Measurements from ENCODE around the gene CEL. TPM values are rescaled to one million over a fixed set of nuclear protein-coding genes. Genes with fewer than 3 reads are reported as not detected.
A peak's percentile ranks its signal among the peaks of the same experiment; 100 is the strongest.
"Not testable (repeated sequence)": the region's sequence is repeated elsewhere in the genome, so short reads cannot be mapped to it uniquely, and the experiment has no call there.

CEL gene
- total and polyA plus RNA-seq, 9 donors = 0.97 to 12.0 (median 1.9) TPM

GRCh38 chr9:133032171-133032570 is 29.6 kb upstream of the CEL start:
- Histone ChIP-seq H3K4me1 (ENCODE audit: control insufficient read depth, insufficient read depth, low read length) (peaks cover 17% of the 10 kb centered on the region), H3K9me3 (replicated peaks; ENCODE audit: control insufficient read depth, low read depth, low read length) (no peaks in the 10 kb centered on the region), H3K27ac (ENCODE audit: low read length) (no peak overlapping the region), H3K27me3 (ENCODE audit: control insufficient read depth, insufficient read depth, low read length) (no peaks in the 10 kb centered on the region), H3K36me3 (ENCODE audit: control insufficient read depth, insufficient read depth, low read length) (peaks cover 19% of the 10 kb centered on the region), H3K4me3 (ENCODE audit: low read length) (no peak overlapping the region)
- DNase-seq = no peak
- no CpG with 5 or more reads among the region's 10 CpGs for WGBS (ENCODE audit: insufficient coverage)

- no peaks in the 10 kb centered on the region for H3K27me3 ChIP-seq (ENCODE audit: control insufficient read depth, insufficient read depth, low read length)
- H3K4me3 ChIP-seq (ENCODE audit: low read length) = no peak overlapping the region
- 83% methylated on average over 4 of the region's 6 CpGs for WGBS (ENCODE audit: insufficient coverage)
- peaks cover 19% of the 10 kb centered on the region for H3K36me3 ChIP-seq (ENCODE audit: control insufficient read depth, insufficient read depth, low read length)
- no peaks in the 10 kb centered on the region for H3K9me3 ChIP-seq (replicated peaks; ENCODE audit: control insufficient read depth, low read depth, low read length)
- DNase-seq = no peak
- H3K4me1 ChIP-seq (ENCODE audit: control insufficient read depth, insufficient read depth, low read length) = peaks cover 11% of the 10 kb centered on the region
- no peak overlapping the region for H3K27ac ChIP-seq (ENCODE audit: low read length)
These were observed 26.1 kb upstream of the CEL start for GRCh38 chr9:133035669-133036068.

GRCh38 chr9:133037775-133038515 is 23.8 kb upstream of the CEL start:
- no peak overlapping the region for H3K27ac ChIP-seq (ENCODE audit: low read length)
- DNase-seq = no peak
- no peaks in the 10 kb centered on the region for H3K27me3 ChIP-seq (ENCODE audit: control insufficient read depth, insufficient read depth, low read length)
- H3K4me1 ChIP-seq (ENCODE audit: control insufficient read depth, insufficient read depth, low read length) = no peaks in the 10 kb centered on the region
- no peak overlapping the region for H3K4me3 ChIP-seq (ENCODE audit: low read length)
- 86% methylated on average over 20 of the region's 25 CpGs for WGBS (ENCODE audit: insufficient coverage)
- peaks cover 34% of the 10 kb centered on the region for H3K36me3 ChIP-seq (ENCODE audit: control insufficient read depth, insufficient read depth, low read length)
- H3K9me3 ChIP-seq (replicated peaks; ENCODE audit: control insufficient read depth, low read depth, low read length) = no peaks in the 10 kb centered on the region

DNA sequence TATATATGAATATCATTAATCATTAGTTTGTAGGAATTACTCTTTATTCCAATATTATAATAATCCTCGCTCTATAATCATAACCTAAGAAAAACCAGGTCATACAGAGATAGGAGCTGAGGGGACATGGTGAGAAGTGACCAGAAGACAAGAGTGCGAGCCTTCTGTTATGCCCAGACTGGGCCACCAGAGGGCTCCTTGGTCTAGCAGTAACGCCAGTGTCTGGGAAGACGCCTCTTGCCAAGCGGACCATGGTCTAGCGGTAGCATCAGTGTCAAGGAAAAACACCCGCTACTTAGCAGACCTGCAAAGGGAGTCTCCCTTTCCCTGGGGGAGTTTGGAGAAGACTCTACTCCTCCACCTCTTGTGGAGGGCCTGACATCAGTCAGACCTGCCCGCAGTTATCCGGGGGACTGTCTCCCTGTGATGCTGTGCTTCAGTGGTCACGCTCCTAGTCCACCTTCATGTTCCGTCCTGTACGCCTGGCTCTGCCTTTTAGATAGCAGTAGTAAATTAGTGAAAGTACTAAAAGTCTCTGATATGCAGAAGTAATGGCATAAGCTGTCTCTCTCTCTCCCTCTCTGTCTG is 20.8 kb upstream of the CEL start:
- H3K27me3 ChIP-seq (ENCODE audit: control insufficient read depth, insufficient read depth, low read length); H3K9me3 ChIP-seq (replicated peaks; ENCODE audit: control insufficient read depth, low read depth, low read length); H3K4me1 ChIP-seq (ENCODE audit: control insufficient read depth, insufficient read depth, low read length); H3K27ac ChIP-seq (ENCODE audit: low read length); H3K4me3 ChIP-seq (ENCODE audit: low read length): not testable (repeated sequence)
- peak; percentile 45 for DNase-seq
- WGBS (ENCODE audit: insufficient coverage) = 93% methylated on average over 3 of the region's 12 CpGs
- peaks cover 50% of the 10 kb centered on the region for H3K36me3 ChIP-seq (ENCODE audit: control insufficient read depth, insufficient read depth, low read length)

- H3K27me3 ChIP-seq (ENCODE audit: control insufficient read depth, insufficient read depth, low read length) = no peaks in the 10 kb centered on the region
- WGBS (ENCODE audit: insufficient coverage) = 90% methylated on average over 4 of the region's 9 CpGs
- H3K9me3 ChIP-seq (replicated peaks; ENCODE audit: control insufficient read depth, low read depth, low read length) = no peaks in the 10 kb centered on the region
- DNase-seq = no peak
- H3K27ac ChIP-seq (ENCODE audit: low read length) = no peak overlapping the region
- no peak overlapping the region for H3K4me3 ChIP-seq (ENCODE audit: low read length)
- H3K4me1 ChIP-seq (ENCODE audit: control insufficient read depth, insufficient read depth, low read length) = no peaks in the 10 kb centered on the region
- H3K36me3 ChIP-seq (ENCODE audit: control insufficient read depth, insufficient read depth, low read length) = peaks cover 54% of the 10 kb centered on the region
These were observed 19.8 kb upstream of the CEL start for GRCh38 chr9:133041958-133042357.

DNA sequence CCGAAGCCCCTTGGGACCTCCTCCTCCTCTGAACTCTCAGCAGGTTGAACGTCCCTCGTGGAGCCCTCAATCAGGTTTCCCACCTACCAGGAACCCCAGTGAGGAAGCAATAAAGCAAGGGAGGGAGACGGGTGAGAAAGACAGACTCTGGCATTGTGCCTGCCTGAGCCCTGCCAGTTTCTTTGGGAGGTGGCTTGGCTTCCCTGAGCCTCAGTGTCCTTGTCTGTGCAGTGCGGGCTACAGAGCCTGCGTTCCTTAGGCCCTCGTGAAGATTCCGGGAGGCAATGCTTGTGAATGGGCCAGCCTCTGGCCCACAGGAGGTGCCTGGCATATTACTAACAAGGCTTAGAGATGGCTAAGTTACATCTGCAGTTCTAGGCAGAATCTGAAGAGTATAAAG is 19.1 kb upstream of the CEL start:
- Histone ChIP-seq H3K27ac (ENCODE audit: low read length) (no peak overlapping the region), H3K4me1 (ENCODE audit: control insufficient read depth, insufficient read depth, low read length) (no peaks in the 10 kb centered on the region), H3K9me3 (replicated peaks; ENCODE audit: control insufficient read depth, low read depth, low read length) (no peaks in the 10 kb centered on the region), H3K4me3 (ENCODE audit: low read length) (no peak overlapping the region), H3K27me3 (ENCODE audit: control insufficient read depth, insufficient read depth, low read length) (no peaks in the 10 kb centered on the region), H3K36me3 (ENCODE audit: control insufficient read depth, insufficient read depth, low read length) (peaks cover 58% of the 10 kb centered on the region)
- WGBS (ENCODE audit: insufficient coverage) = 83% methylated on average over 5 of the region's 8 CpGs
- DNase-seq = no peak

GRCh38 chr9:133043449-133044035 is 18.2 kb upstream of the CEL start:
- DNase-seq = no peak
- Histone ChIP-seq H3K36me3 (ENCODE audit: control insufficient read depth, insufficient read depth, low read length) (peaks cover 59% of the 10 kb centered on the region), H3K9me3 (replicated peaks; ENCODE audit: control insufficient read depth, low read depth, low read length) (no peaks in the 10 kb centered on the region), H3K27ac (ENCODE audit: low read length) (no peak overlapping the region), H3K4me3 (ENCODE audit: low read length) (no peak overlapping the region), H3K4me1 (ENCODE audit: control insufficient read depth, insufficient read depth, low read length) (no peaks in the 10 kb centered on the region), H3K27me3 (ENCODE audit: control insufficient read depth, insufficient read depth, low read length) (no peaks in the 10 kb centered on the region)
- 93% methylated on average over 11 of the region's 16 CpGs for WGBS (ENCODE audit: insufficient coverage)

- Histone ChIP-seq H3K4me1 (ENCODE audit: control insufficient read depth, insufficient read depth, low read length) (no peaks in the 10 kb centered on the region), H3K4me3 (ENCODE audit: low read length) (no peak overlapping the region), H3K36me3 (ENCODE audit: control insufficient read depth, insufficient read depth, low read length) (peaks cover 65% of the 10 kb centered on the region), H3K27ac (ENCODE audit: low read length) (no peak overlapping the region), H3K27me3 (ENCODE audit: control insufficient read depth, insufficient read depth, low read length) (no peaks in the 10 kb centered on the region), H3K9me3 (replicated peaks; ENCODE audit: control insufficient read depth, low read depth, low read length) (no peaks in the 10 kb centered on the region)
- 87% methylated on average over 6 of the region's 6 CpGs for WGBS (ENCODE audit: insufficient coverage)
- no peak for DNase-seq
These were observed 17.7 kb upstream of the CEL start for GRCh38 chr9:133044125-133044524.

- 98% methylated on average over 9 of the region's 11 CpGs for WGBS (ENCODE audit: insufficient coverage)
- Histone ChIP-seq H3K36me3 (ENCODE audit: control insufficient read depth, insufficient read depth, low read length) (peaks cover 69% of the 10 kb centered on the region), H3K27ac (ENCODE audit: low read length) (no peak overlapping the region), H3K4me1 (ENCODE audit: control insufficient read depth, insufficient read depth, low read length) (peaks cover under 1% of the 10 kb centered on the region), H3K9me3 (replicated peaks; ENCODE audit: control insufficient read depth, low read depth, low read length) (no peaks in the 10 kb centered on the region), H3K4me3 (ENCODE audit: low read length) (no peak overlapping the region), H3K27me3 (ENCODE audit: control insufficient read depth, insufficient read depth, low read length) (no peaks in the 10 kb centered on the region)
- no peak for DNase-seq
These were observed 17.1 kb upstream of the CEL start for GRCh38 chr9:133044661-133045060.

- 96% methylated on average over 14 of the region's 15 CpGs for WGBS (ENCODE audit: insufficient coverage)
- peaks cover 4% of the 10 kb centered on the region for H3K4me1 ChIP-seq (ENCODE audit: control insufficient read depth, insufficient read depth, low read length)
- peaks cover 73% of the 10 kb centered on the region for H3K36me3 ChIP-seq (ENCODE audit: control insufficient read depth, insufficient read depth, low read length)
- no peaks in the 10 kb centered on the region for H3K27me3 ChIP-seq (ENCODE audit: control insufficient read depth, insufficient read depth, low read length)
- no peak overlapping the region for H3K27ac ChIP-seq (ENCODE audit: low read length)
- no peak for DNase-seq
- H3K4me3 ChIP-seq (ENCODE audit: low read length) = no peak overlapping the region
- no peaks in the 10 kb centered on the region for H3K9me3 ChIP-seq (replicated peaks; ENCODE audit: control insufficient read depth, low read depth, low read length)
These were observed 16.6 kb upstream of the CEL start for GRCh38 chr9:133045132-133045531.

All from muscle of leg (tissue), 11 donors.